Measurements from ENCODE around the gene PIK3CB.

The PIK3CB gene

GRCh38 chr3:138673641-138674530, 160.8 kb downstream of the PIK3CB start:
- no peaks in the 10 kb centered on the region for H3K27me3 ChIP-seq (ENCODE audit: control insufficient read depth in 2 of 2, insufficient read depth in 2 of 2, low read length in 2 of 2)
- H3K36me3 ChIP-seq (ENCODE audit: control insufficient read depth in 2 of 2, insufficient read depth in 2 of 2, low read length in 2 of 2), result peaks cover 8 to 15% of the 10 kb centered on the region in 2 donors
- H3K4me1 ChIP-seq (ENCODE audit: control insufficient read depth in 2 of 2, insufficient read depth in 2 of 2, low read length in 2 of 2), result peaks cover 0 to 32% of the 10 kb centered on the region in 2 donors
- no peak overlapping the region for H3K4me3 ChIP-seq (ENCODE audit: low read length in 2 of 2)
- H3K27ac ChIP-seq (ENCODE audit: low read depth in 2 of 2, low read length in 2 of 2), result no peak overlapping the region
- H3K9ac ChIP-seq (ENCODE audit: low read depth in 1 of 2, low read length in 2 of 2), result no peak overlapping the region
- no peaks in the 10 kb centered on the region for H3K9me3 ChIP-seq (ENCODE audit: control insufficient read depth in 2 of 2, low read length in 2 of 2)

GRCh38 chr3:138670407-138670806, 164.3 kb downstream of the PIK3CB start:
- Histone ChIP-seq H3K27me3 (ENCODE audit: control insufficient read depth in 2 of 2, insufficient read depth in 2 of 2, low read length in 2 of 2) (no peaks in the 10 kb centered on the region), H3K27ac (ENCODE audit: low read depth in 2 of 2, low read length in 2 of 2) (no peak overlapping the region), H3K36me3 (ENCODE audit: control insufficient read depth in 2 of 2, insufficient read depth in 2 of 2, low read length in 2 of 2) (peaks cover 3 to 12% of the 10 kb centered on the region in 2 donors), H3K4me1 (ENCODE audit: control insufficient read depth in 2 of 2, insufficient read depth in 2 of 2, low read length in 2 of 2) (peaks cover 0 to 40% of the 10 kb centered on the region in 2 donors), H3K9me3 (ENCODE audit: control insufficient read depth in 2 of 2, low read length in 2 of 2) (no peaks in the 10 kb centered on the region), H3K4me3 (ENCODE audit: low read length in 2 of 2) (no peak overlapping the region), H3K9ac (ENCODE audit: low read depth in 1 of 2, low read length in 2 of 2) (no peak overlapping the region)

GRCh38 chr3:138668107-138668506, 166.6 kb downstream of the PIK3CB start:
- Histone ChIP-seq H3K9ac (ENCODE audit: low read depth in 1 of 2, low read length in 2 of 2) (no peak overlapping the region), H3K27ac (ENCODE audit: low read depth in 2 of 2, low read length in 2 of 2) (no peak overlapping the region), H3K27me3 (ENCODE audit: control insufficient read depth in 2 of 2, insufficient read depth in 2 of 2, low read length in 2 of 2) (no peaks in the 10 kb centered on the region), H3K4me1 (ENCODE audit: control insufficient read depth in 2 of 2, insufficient read depth in 2 of 2, low read length in 2 of 2) (peaks cover 0 to 34% of the 10 kb centered on the region in 2 donors), H3K4me3 (ENCODE audit: low read length in 2 of 2) (no peak overlapping the region), H3K9me3 (ENCODE audit: control insufficient read depth in 2 of 2, low read length in 2 of 2) (no peaks in the 10 kb centered on the region), H3K36me3 (ENCODE audit: control insufficient read depth in 2 of 2, insufficient read depth in 2 of 2, low read length in 2 of 2) (peaks cover 17 to 26% of the 10 kb centered on the region in 2 donors)

GRCh38 chr3:138657508-138657907, 177.2 kb downstream of the PIK3CB start:
- no peak overlapping the region for H3K9ac ChIP-seq (ENCODE audit: low read depth in 1 of 2, low read length in 2 of 2)
- H3K27ac ChIP-seq (ENCODE audit: low read depth in 2 of 2, low read length in 2 of 2), result no peak overlapping the region
- H3K4me3 ChIP-seq (ENCODE audit: low read length in 2 of 2), result no peak overlapping the region
- no peaks in the 10 kb centered on the region for H3K4me1 ChIP-seq (ENCODE audit: control insufficient read depth in 2 of 2, insufficient read depth in 2 of 2, low read length in 2 of 2)
- H3K36me3 ChIP-seq (ENCODE audit: control insufficient read depth in 2 of 2, insufficient read depth in 2 of 2, low read length in 2 of 2), result peaks cover 29 to 40% of the 10 kb centered on the region in 2 donors
- H3K9me3 ChIP-seq (ENCODE audit: control insufficient read depth in 2 of 2, low read length in 2 of 2), result no peaks in the 10 kb centered on the region
- no peaks in the 10 kb centered on the region for H3K27me3 ChIP-seq (ENCODE audit: control insufficient read depth in 2 of 2, insufficient read depth in 2 of 2, low read length in 2 of 2)

GRCh38 chr3:138653567-138653966, 181.2 kb downstream of the PIK3CB start:
- H3K9ac ChIP-seq (ENCODE audit: low read depth in 1 of 2, low read length in 2 of 2), result no peak overlapping the region
- H3K9me3 ChIP-seq (ENCODE audit: control insufficient read depth in 2 of 2, low read length in 2 of 2), result peaks cover 0 to 4% of the 10 kb centered on the region in 2 donors
- no peaks in the 10 kb centered on the region for H3K27me3 ChIP-seq (ENCODE audit: control insufficient read depth in 2 of 2, insufficient read depth in 2 of 2, low read length in 2 of 2)
- H3K36me3 ChIP-seq (ENCODE audit: control insufficient read depth in 2 of 2, insufficient read depth in 2 of 2, low read length in 2 of 2), result peaks cover 39 to 59% of the 10 kb centered on the region in 2 donors
- H3K4me3 ChIP-seq (ENCODE audit: low read length in 2 of 2), result no peak overlapping the region
- H3K27ac ChIP-seq (ENCODE audit: low read depth in 2 of 2, low read length in 2 of 2), result no peak overlapping the region
- no peaks in the 10 kb centered on the region for H3K4me1 ChIP-seq (ENCODE audit: control insufficient read depth in 2 of 2, insufficient read depth in 2 of 2, low read length in 2 of 2)

- H3K36me3 ChIP-seq (ENCODE audit: control insufficient read depth in 2 of 2, insufficient read depth in 2 of 2, low read length in 2 of 2), result peaks cover 22 to 34% of the 10 kb centered on the region in 2 donors
- H3K4me3 ChIP-seq (ENCODE audit: low read length in 2 of 2), result no peak overlapping the region
- H3K9me3 ChIP-seq (ENCODE audit: control insufficient read depth in 2 of 2, low read length in 2 of 2), result peaks cover 2 to 4% of the 10 kb centered on the region in 2 donors
- H3K27ac ChIP-seq (ENCODE audit: low read depth in 2 of 2, low read length in 2 of 2), result no peak overlapping the region
- no peak overlapping the region for H3K9ac ChIP-seq (ENCODE audit: low read depth in 1 of 2, low read length in 2 of 2)
- no peaks in the 10 kb centered on the region for H3K4me1 ChIP-seq (ENCODE audit: control insufficient read depth in 2 of 2, insufficient read depth in 2 of 2, low read length in 2 of 2)
- no peaks in the 10 kb centered on the region for H3K27me3 ChIP-seq (ENCODE audit: control insufficient read depth in 2 of 2, insufficient read depth in 2 of 2, low read length in 2 of 2)
Observed at GRCh38 chr3:138649134-138649533, 185.6 kb downstream of the PIK3CB start.

GRCh38 chr3:138646513-138646912, 188.2 kb downstream of the PIK3CB start:
- H3K4me3 ChIP-seq (ENCODE audit: low read length in 2 of 2), result no peak overlapping the region
- H3K36me3 ChIP-seq (ENCODE audit: control insufficient read depth in 2 of 2, insufficient read depth in 2 of 2, low read length in 2 of 2), result peaks cover 13 to 23% of the 10 kb centered on the region in 2 donors
- no peaks in the 10 kb centered on the region for H3K4me1 ChIP-seq (ENCODE audit: control insufficient read depth in 2 of 2, insufficient read depth in 2 of 2, low read length in 2 of 2)
- H3K9me3 ChIP-seq (ENCODE audit: control insufficient read depth in 2 of 2, low read length in 2 of 2), result peaks cover 2 to 6% of the 10 kb centered on the region in 2 donors
- no peaks in the 10 kb centered on the region for H3K27me3 ChIP-seq (ENCODE audit: control insufficient read depth in 2 of 2, insufficient read depth in 2 of 2, low read length in 2 of 2)
- H3K9ac ChIP-seq (ENCODE audit: low read depth in 1 of 2, low read length in 2 of 2), result no peak overlapping the region
- H3K27ac ChIP-seq (ENCODE audit: low read depth in 2 of 2, low read length in 2 of 2), result no peak overlapping the region

- H3K4me3 ChIP-seq (ENCODE audit: low read length in 2 of 2), result no peak overlapping the region
- no peak overlapping the region for H3K9ac ChIP-seq (ENCODE audit: low read depth in 1 of 2, low read length in 2 of 2)
- H3K4me1 ChIP-seq (ENCODE audit: control insufficient read depth in 2 of 2, insufficient read depth in 2 of 2, low read length in 2 of 2), result no peaks in the 10 kb centered on the region
- H3K9me3 ChIP-seq (ENCODE audit: control insufficient read depth in 2 of 2, low read length in 2 of 2), result peaks cover 2 to 6% of the 10 kb centered on the region in 2 donors
- H3K27me3 ChIP-seq (ENCODE audit: control insufficient read depth in 2 of 2, insufficient read depth in 2 of 2, low read length in 2 of 2), result no peaks in the 10 kb centered on the region
- no peak overlapping the region for H3K27ac ChIP-seq (ENCODE audit: low read depth in 2 of 2, low read length in 2 of 2)
- H3K36me3 ChIP-seq (ENCODE audit: control insufficient read depth in 2 of 2, insufficient read depth in 2 of 2, low read length in 2 of 2), result peaks cover 13 to 20% of the 10 kb centered on the region in 2 donors
Observed at GRCh38 chr3:138646008-138646407, 188.7 kb downstream of the PIK3CB start.

- peaks cover 2% of the 10 kb centered on the region in 2 donors for H3K9me3 ChIP-seq (ENCODE audit: control insufficient read depth in 2 of 2, low read length in 2 of 2)
- no peaks in the 10 kb centered on the region for H3K36me3 ChIP-seq (ENCODE audit: control insufficient read depth in 2 of 2, insufficient read depth in 2 of 2, low read length in 2 of 2)
- no peak overlapping the region for H3K4me3 ChIP-seq (ENCODE audit: low read length in 2 of 2)
Observed at GRCh38 chr3:138642927-138643253, 191.8 kb downstream of the PIK3CB start.

GRCh38 chr3:138642226-138642926, 192.4 kb downstream of the PIK3CB start:
- H3K9me3 ChIP-seq (ENCODE audit: control insufficient read depth in 2 of 2, low read length in 2 of 2), result peaks cover 2% of the 10 kb centered on the region in 2 donors
- H3K9ac ChIP-seq (ENCODE audit: low read depth in 1 of 2, low read length in 2 of 2), result no peak overlapping the region
- no peaks in the 10 kb centered on the region for H3K36me3 ChIP-seq (ENCODE audit: control insufficient read depth in 2 of 2, insufficient read depth in 2 of 2, low read length in 2 of 2)
- no peak overlapping the region for H3K27ac ChIP-seq (ENCODE audit: low read depth in 2 of 2, low read length in 2 of 2)
- no peaks in the 10 kb centered on the region for H3K27me3 ChIP-seq (ENCODE audit: control insufficient read depth in 2 of 2, insufficient read depth in 2 of 2, low read length in 2 of 2)
- no peaks in the 10 kb centered on the region for H3K4me1 ChIP-seq (ENCODE audit: control insufficient read depth in 2 of 2, insufficient read depth in 2 of 2, low read length in 2 of 2)
- H3K4me3 ChIP-seq (ENCODE audit: low read length in 2 of 2), result no peak overlapping the region

More at GRCh38 chr3:138642927-138643253, 191.8 kb downstream of the PIK3CB start:
- H3K4me1 ChIP-seq (ENCODE audit: control insufficient read depth in 2 of 2, insufficient read depth in 2 of 2, low read length in 2 of 2), result no peaks in the 10 kb centered on the region
- no peaks in the 10 kb centered on the region for H3K27me3 ChIP-seq (ENCODE audit: control insufficient read depth in 2 of 2, insufficient read depth in 2 of 2, low read length in 2 of 2)
- no peak overlapping the region for H3K27ac ChIP-seq (ENCODE audit: low read depth in 2 of 2, low read length in 2 of 2)
- H3K9ac ChIP-seq (ENCODE audit: low read depth in 1 of 2, low read length in 2 of 2), result no peak overlapping the region
